Smooth muscle cell (in vitro differentiated cells): ENCODE data around the gene SELP. TPM values are rescaled to one million over a fixed set of nuclear protein-coding genes. Genes with fewer than 3 reads are reported as not detected.

ENCODE experiments used
- DNase-seq: peaks from one replicate; lab custom pipeline; 2025; ENCODE audit not compliant: unreplicated experiment; lab: John Stamatoyannopoulos, UW
- H2AFZ ChIP-seq: fragments of 200-600 bp; sonication (generic); 2 replicates; pipeline ENCODE4 v1.6.0; 2016; ENCODE audit warnings: antibody characterized with exemption, low read depth, mild to moderate bottlenecking
- H3F3A ChIP-seq: fragments of 200-600 bp; sonication (generic); 2 replicates; pipeline ENCODE4 v1.6.0; 2017; ENCODE audit warnings: antibody characterized with exemption, low read depth
- H3K27ac ChIP-seq: fragments of 200-600 bp; sonication (generic); 2 replicates; pipeline ENCODE4 v1.5.1; 2016; ENCODE audit warnings: low read depth, mild to moderate bottlenecking
- H3K27me3 ChIP-seq: fragments of 200-600 bp; sonication (generic); 2 replicates; pipeline ENCODE4 v1.6.1; 2016; ENCODE audit warnings: low read depth, mild to moderate bottlenecking
- H3K36me3 ChIP-seq: fragments of 200-600 bp; sonication (generic); 2 replicates; pipeline ENCODE4 v1.5.1; 2016; ENCODE audit warnings: low read depth
- H3K4me1 ChIP-seq: fragments of 200-600 bp; sonication (generic); 2 replicates; pipeline ENCODE4 v1.5.1; 2016; ENCODE audit warnings: low read depth
- H3K4me2 ChIP-seq: fragments of 200-600 bp; sonication (generic); 2 replicates; pipeline ENCODE4 v1.6.0; 2016; ENCODE audit warnings: mild to moderate bottlenecking
- H3K4me3 ChIP-seq: fragments of 200-600 bp; sonication (generic); 2 replicates; pipeline ENCODE4 v1.5.1; 2016; ENCODE audit warnings: mild to moderate bottlenecking
- H3K79me2 ChIP-seq: fragments of 200-600 bp; sonication (generic); 2 replicates; pipeline ENCODE4 v1.6.0; 2016; ENCODE audit warnings: low read depth, mild to moderate bottlenecking
- H3K9ac ChIP-seq: fragments of 200-600 bp; sonication (generic); 2 replicates; pipeline ENCODE4 v1.6.0; 2016; ENCODE audit warnings: low read depth
- H3K9me3 ChIP-seq: fragments of 200-600 bp; sonication (generic); replicated peaks from 2 replicates; pipeline ENCODE4 v1.5.1; 2016; ENCODE audit warnings: low read depth
- H4K20me1 ChIP-seq: fragments of 200-600 bp; sonication (generic); 2 replicates; pipeline ENCODE4 v1.6.0; 2016; ENCODE audit warnings: low read depth
- WGBS: methylation state at CpG from one replicate; pipeline ENCODE4 v1.1.7; 2016; ENCODE audit warnings: low lambda C conversion rate; 5-methylcytosine and 5-hydroxymethylcytosine counted together
- polyA plus RNA-seq: library from polyadenylated mRNA; unstranded; fragments of >200 nt; fragmentation: Nextera tagmentation; extraction: Ambion mirVana; gene quantifications from 2 replicates; pipeline ENCODE4 v1.2.1, GENCODE V29; 2016
- total RNA-seq: library from RNA; depleted of rRNA; stranded (reverse); fragments of >200 nt; gene quantifications from 2 replicates; pipeline ENCODE4 v1.2.3, GENCODE V29; 2014
- TF ChIP-seq, protein P1 (sequence below): fragments of 200-600 bp; sonication (generic); IDR thresholded peaks from 2 replicates; pipeline ENCODE4 v1.5.1; 2017; ENCODE audit warnings: borderline replicate concordance, mild to moderate bottlenecking, antibody characterized with exemption; ENCODE audit not compliant: insufficient read depth, poor library complexity, severe bottlenecking

The SELP gene
- total and polyA plus RNA-seq, 2 experiments from 2014 or later = not detected

DNA sequence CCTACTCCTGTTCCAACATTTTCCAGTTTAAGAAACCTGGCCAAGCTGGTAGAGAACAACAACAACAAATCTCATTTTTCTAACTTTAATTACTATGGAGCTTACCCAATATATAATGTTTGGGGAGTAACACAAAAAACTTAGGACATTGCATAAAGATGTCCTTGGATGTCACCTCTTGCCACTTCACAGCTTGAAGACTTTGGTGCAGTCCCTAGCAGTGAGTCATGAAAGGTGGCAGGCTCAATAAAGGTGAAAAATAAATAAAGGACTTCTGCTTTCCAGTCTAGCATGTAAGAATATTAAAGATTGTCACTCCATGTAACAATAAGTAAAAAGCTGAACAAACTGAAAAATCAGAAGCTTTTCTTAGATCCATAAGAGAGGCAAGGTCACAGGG lies 17.6 kb upstream of the SELP start:
- Histone ChIP-seq H4K20me1 (no peaks in the 10 kb centered on the region), H3K36me3 (no peaks in the 10 kb centered on the region), H3K9ac (no peak overlapping the region), H3K4me1 (no peaks in the 10 kb centered on the region), H3K27ac (no peak overlapping the region), H2AFZ (no peak overlapping the region), H3K9me3 (no peaks in the 10 kb centered on the region), H3K79me2 (no peaks in the 10 kb centered on the region), H3K4me2 (no peak overlapping the region), H3K4me3 (no peak overlapping the region), H3K27me3 (no peaks in the 10 kb centered on the region), H3F3A (no peaks in the 10 kb centered on the region)
- DNase-seq = no peak
- TF ChIP-seq, protein P1, sequence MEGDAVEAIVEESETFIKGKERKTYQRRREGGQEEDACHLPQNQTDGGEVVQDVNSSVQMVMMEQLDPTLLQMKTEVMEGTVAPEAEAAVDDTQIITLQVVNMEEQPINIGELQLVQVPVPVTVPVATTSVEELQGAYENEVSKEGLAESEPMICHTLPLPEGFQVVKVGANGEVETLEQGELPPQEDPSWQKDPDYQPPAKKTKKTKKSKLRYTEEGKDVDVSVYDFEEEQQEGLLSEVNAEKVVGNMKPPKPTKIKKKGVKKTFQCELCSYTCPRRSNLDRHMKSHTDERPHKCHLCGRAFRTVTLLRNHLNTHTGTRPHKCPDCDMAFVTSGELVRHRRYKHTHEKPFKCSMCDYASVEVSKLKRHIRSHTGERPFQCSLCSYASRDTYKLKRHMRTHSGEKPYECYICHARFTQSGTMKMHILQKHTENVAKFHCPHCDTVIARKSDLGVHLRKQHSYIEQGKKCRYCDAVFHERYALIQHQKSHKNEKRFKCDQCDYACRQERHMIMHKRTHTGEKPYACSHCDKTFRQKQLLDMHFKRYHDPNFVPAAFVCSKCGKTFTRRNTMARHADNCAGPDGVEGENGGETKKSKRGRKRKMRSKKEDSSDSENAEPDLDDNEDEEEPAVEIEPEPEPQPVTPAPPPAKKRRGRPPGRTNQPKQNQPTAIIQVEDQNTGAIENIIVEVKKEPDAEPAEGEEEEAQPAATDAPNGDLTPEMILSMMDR = no peak

GRCh38 chr1:169644297-169644696 lies 14.4 kb upstream of the SELP start:
- no peaks in the 10 kb centered on the region for H3K27me3 ChIP-seq
- no peak overlapping the region for H3K4me2 ChIP-seq
- H4K20me1 ChIP-seq = no peaks in the 10 kb centered on the region
- H3K4me1 ChIP-seq = no peaks in the 10 kb centered on the region
- H3K27ac ChIP-seq = no peak overlapping the region
- no peaks in the 10 kb centered on the region for H3K9me3 ChIP-seq
- H3K4me3 ChIP-seq = no peak overlapping the region
- H3K79me2 ChIP-seq = no peaks in the 10 kb centered on the region
- TF ChIP-seq, protein P1 = no peak
- 90% methylated on average over 3 of the region's 3 CpGs for WGBS
- DNase-seq = no peak
- no peaks in the 10 kb centered on the region for H3F3A ChIP-seq
- H3K9ac ChIP-seq = no peak overlapping the region
- no peaks in the 10 kb centered on the region for H3K36me3 ChIP-seq
- H2AFZ ChIP-seq = no peak overlapping the region

DNA sequence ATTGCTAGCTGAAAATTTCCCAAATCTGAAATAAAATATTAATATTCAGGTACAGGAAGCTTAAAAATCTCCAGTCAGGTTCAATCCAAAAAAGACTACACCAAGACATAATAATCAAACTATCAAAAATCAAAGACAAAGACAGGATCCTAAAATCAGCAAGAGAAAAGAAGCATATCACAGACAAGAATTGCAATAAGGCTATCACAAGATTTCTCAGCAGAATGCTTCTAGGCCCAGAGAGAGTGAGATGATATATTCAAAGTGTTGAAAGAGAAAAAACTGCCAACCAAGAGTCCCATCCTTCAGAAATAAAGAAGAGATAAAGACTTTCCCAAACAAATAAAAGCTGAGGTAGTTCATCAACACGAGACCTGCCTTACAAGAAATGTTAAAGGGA lies 5.0 kb upstream of the SELP start:
- Histone ChIP-seq H3K79me2 (no peaks in the 10 kb centered on the region), H3K36me3 (peaks cover 5% of the 10 kb centered on the region), H3K27ac (no peak overlapping the region), H2AFZ (no peak overlapping the region), H3K9me3 (peaks cover 16% of the 10 kb centered on the region), H3K4me2 (no peak overlapping the region), H3K27me3 (no peaks in the 10 kb centered on the region), H3K9ac (no peak overlapping the region), H3F3A (no peaks in the 10 kb centered on the region), H3K4me3 (no peak overlapping the region), H3K4me1 (no peaks in the 10 kb centered on the region), H4K20me1 (no peaks in the 10 kb centered on the region)
- DNase-seq = no peak
- 94% methylated on average over 1 of the region's 1 CpG for WGBS
- TF ChIP-seq, protein P1 = no peak

DNA sequence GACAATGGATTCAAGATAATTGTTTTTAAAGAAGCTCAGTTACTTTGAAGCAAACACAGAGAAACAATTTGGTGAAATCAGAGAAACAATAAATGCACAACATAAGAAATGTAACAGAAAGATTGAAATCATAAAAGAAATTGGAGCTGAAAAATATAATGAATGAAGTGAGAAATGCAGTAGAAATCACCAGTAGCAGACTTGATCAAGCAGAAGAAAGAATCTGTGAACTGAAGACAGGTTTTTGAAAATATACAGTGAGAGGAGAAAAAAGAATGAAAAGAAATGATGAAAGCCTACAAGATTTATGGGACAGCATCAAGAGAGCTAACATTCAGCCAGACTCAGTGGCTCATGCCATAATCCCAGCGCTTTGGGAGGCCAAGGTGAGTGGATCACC lies 4.2 kb upstream of the SELP start:
- H4K20me1 ChIP-seq = no peaks in the 10 kb centered on the region
- H3F3A ChIP-seq = no peaks in the 10 kb centered on the region
- H3K4me1 ChIP-seq = no peaks in the 10 kb centered on the region
- H3K79me2 ChIP-seq = no peaks in the 10 kb centered on the region
- no peak overlapping the region for H3K9ac ChIP-seq
- peaks cover 5% of the 10 kb centered on the region for H3K36me3 ChIP-seq
- no peak for DNase-seq
- H3K27me3 ChIP-seq = no peaks in the 10 kb centered on the region
- H2AFZ ChIP-seq = no peak overlapping the region
- no peak overlapping the region for H3K4me3 ChIP-seq
- TF ChIP-seq, protein P1 = no peak
- H3K4me2 ChIP-seq = no peak overlapping the region
- H3K27ac ChIP-seq = no peak overlapping the region
- H3K9me3 ChIP-seq = peaks cover 16% of the 10 kb centered on the region
- WGBS = 88% methylated on average over 1 of the region's 1 CpG
